ENCODE measurements around the gene A3GALT2.

A3GALT2 gene

GRCh38 chr1:33359931-33360330, 39.0 kb upstream of the A3GALT2 start (continued):
- no peak for TF ChIP-seq ZNF280D (tag by site-specific recombination; IDR thresholded peaks at IDR 0.05)
- no peak for TF ChIP-seq ZNF404 (tag by site-specific recombination; IDR thresholded peaks at IDR 0.05)
- TF ChIP-seq ZNF777 (tag by site-specific recombination; IDR thresholded peaks at IDR 0.05; ENCODE audit: borderline replicate concordance) = no peak
- TF ChIP-seq AEBP2 (tag by site-specific recombination; IDR thresholded peaks at IDR 0.05; ENCODE audit: borderline replicate concordance) = no peak
- TF ChIP-seq ZNF426 (tag by site-specific recombination; IDR thresholded peaks at IDR 0.05) = no peak
- TF ChIP-seq KLF1 (tag by site-specific recombination; IDR thresholded peaks at IDR 0.05) = no peak

DNA sequence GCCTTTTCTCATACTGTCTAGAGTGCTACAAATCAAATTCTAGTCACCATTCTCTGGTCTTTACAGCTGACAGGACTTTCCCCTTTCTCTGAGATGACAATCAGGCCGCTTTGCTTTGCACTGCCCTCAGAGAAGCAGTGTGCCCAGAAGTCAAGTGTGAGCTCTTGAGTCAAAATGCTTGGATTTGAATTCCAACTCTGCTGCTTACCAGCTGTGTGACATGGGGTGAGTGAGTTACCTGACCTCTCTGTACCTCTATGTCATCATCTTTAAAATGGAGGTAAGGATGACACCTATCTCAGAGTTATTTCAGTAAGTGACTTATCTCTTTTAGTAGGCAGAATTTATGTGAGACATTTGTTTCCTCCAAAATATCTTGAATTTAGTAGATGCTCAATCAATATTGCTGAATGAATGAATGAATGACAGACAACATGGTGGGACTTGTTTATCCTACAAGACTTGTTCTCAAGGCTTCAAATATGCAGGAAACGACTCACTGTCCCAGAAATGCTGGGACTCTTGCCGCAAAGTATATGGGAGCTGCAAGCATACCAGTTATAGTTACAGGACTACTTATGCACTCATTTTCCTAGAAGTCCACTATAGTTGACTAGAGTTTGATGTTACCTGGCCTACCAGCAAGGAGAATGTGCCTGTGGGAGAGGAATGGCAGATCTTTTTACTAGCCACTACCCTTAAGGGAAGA, 38.1 kb upstream of the A3GALT2 start:
- ChIA-PET CTCF (interaction anchor here (0.5 to 1.2 kb wide), 4 partner anchors 63 to 254 kb away, joined by 3 to 6 read pairs (median 4); partner anchors contain the start of gene ZSCAN20), POLR2A (no interaction called here)
- Histone ChIP-seq H3K9me3 (ENCODE audit: control insufficient read depth, insufficient read depth, low read depth, low read length) (no peaks in the 10 kb centered on the region), H3K4me1 (ENCODE audit: control insufficient read depth, insufficient read depth, low read length) (peaks cover 5% of the 10 kb centered on the region), H3K27ac (ENCODE audit: extremely low read depth, low read depth, low read length) (no peak overlapping the region), H3K36me3 (ENCODE audit: control insufficient read depth in 2 of 2, insufficient read depth in 1 of 2, low read length in 2 of 2) (peaks cover 0 to 32% of the 10 kb centered on the region in 2 experiments; a peak in 1 of 3 replicates), H3K4me3 (ENCODE audit: low read depth, low read length) (no peak overlapping the region)
- TF ChIP-seq ZNF202 (tag by site-specific recombination; IDR thresholded peaks at IDR 0.05; ENCODE audit: borderline replicate concordance) (no peak), ZNF274 (IDR thresholded peaks at IDR 0.05; ENCODE audit: low read length) (no peak), ZNF274 (tag by site-specific recombination; IDR thresholded peaks at IDR 0.05; ENCODE audit: borderline replicate concordance) (no peak), ZBTB17 (tag by site-specific recombination; IDR thresholded peaks at IDR 0.05) (no peak), ELK4 (IDR thresholded peaks at IDR 0.05; ENCODE audit: borderline replicate concordance, low read depth, low read length) (no peak), ZNF175 (tag by site-specific recombination; IDR thresholded peaks at IDR 0.05) (no peak), ZXDB (tag by site-specific recombination; IDR thresholded peaks at IDR 0.05) (no peak), SALL2 (tag by site-specific recombination; IDR thresholded peaks at IDR 0.05; ENCODE audit: borderline replicate concordance) (no peak), ZNF48 (tag by site-specific recombination; IDR thresholded peaks at IDR 0.05) (no peak), ZNF398 (tag by site-specific recombination; IDR thresholded peaks at IDR 0.05) (no peak), ZNF10 (tag by site-specific recombination; IDR thresholded peaks at IDR 0.05) (no peak), SCRT2 (tag by site-specific recombination; IDR thresholded peaks at IDR 0.05) (no peak), ZNF223 (tag by site-specific recombination; IDR thresholded peaks at IDR 0.05) (no peak), ZNF639 (tag by site-specific recombination; IDR thresholded peaks at IDR 0.05) (no peak)
- TF ChIP-seq, protein P1, sequence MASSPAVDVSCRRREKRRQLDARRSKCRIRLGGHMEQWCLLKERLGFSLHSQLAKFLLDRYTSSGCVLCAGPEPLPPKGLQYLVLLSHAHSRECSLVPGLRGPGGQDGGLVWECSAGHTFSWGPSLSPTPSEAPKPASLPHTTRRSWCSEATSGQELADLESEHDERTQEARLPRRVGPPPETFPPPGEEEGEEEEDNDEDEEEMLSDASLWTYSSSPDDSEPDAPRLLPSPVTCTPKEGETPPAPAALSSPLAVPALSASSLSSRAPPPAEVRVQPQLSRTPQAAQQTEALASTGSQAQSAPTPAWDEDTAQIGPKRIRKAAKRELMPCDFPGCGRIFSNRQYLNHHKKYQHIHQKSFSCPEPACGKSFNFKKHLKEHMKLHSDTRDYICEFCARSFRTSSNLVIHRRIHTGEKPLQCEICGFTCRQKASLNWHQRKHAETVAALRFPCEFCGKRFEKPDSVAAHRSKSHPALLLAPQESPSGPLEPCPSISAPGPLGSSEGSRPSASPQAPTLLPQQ (tag by site-specific recombination; IDR thresholded peaks at IDR 0.05) = no peak
